Liver (tissue), 9 donors: ENCODE data around the gene MYO15B. TPM values are rescaled to one million over a fixed set of nuclear protein-coding genes. Genes with fewer than 3 reads are reported as not detected.

Experiments
- DNase-seq: peaks from one replicate; pipeline ENCODE4 v3.0.0-alpha.2; 2017; ENCODE audit warnings: low spot score
- H3K27ac ChIP-seq, 2 donors: one replicate each; pipeline ENCODE4 v1.7.0; 2013; ENCODE audit warnings: inconsistent platforms in 2 of 2, low read length in 2 of 2, control low read depth in 1 of 2, low read depth in 1 of 2, mild to moderate bottlenecking in 1 of 2
- H3K27me3 ChIP-seq, 4 donors: one replicate each; pipeline versions ENCODE4 v1.6.1 to v1.7.0; 2013; ENCODE audit warnings: low read length in 3 of 4, inconsistent platforms in 1 of 4, mild to moderate bottlenecking in 1 of 4, moderate library complexity in 1 of 4; ENCODE audit not compliant: control insufficient read depth in 4 of 4, insufficient read depth in 4 of 4
- H3K36me3 ChIP-seq, 4 donors: one replicate each; pipeline versions ENCODE4 v1.6.1 to v1.7.0; 2013; ENCODE audit warnings: low read length in 3 of 4, mild to moderate bottlenecking in 3 of 4, low read depth in 1 of 4, moderate library complexity in 1 of 4; ENCODE audit not compliant: control insufficient read depth in 4 of 4, insufficient read depth in 3 of 4
- H3K4me1 ChIP-seq, 4 donors: one replicate each; pipeline versions ENCODE4 v1.6.1 to v1.7.0; 2013; ENCODE audit warnings: low read length in 3 of 4, mild to moderate bottlenecking in 3 of 4, moderate library complexity in 1 of 4; ENCODE audit not compliant: control insufficient read depth in 4 of 4, insufficient read depth in 4 of 4
- H3K4me3 ChIP-seq, 3 donors: one replicate each; pipeline versions ENCODE4 v1.6.1 to v1.7.0; 2013; ENCODE audit warnings: low read length in 3 of 3, control low read depth in 1 of 3, low read depth in 1 of 3, mild to moderate bottlenecking in 1 of 3
- H3K9ac ChIP-seq, 2 donors: one replicate each; pipeline ENCODE4 v1.7.0; 2013; ENCODE audit warnings: low read length in 2 of 2, mild to moderate bottlenecking in 2 of 2, moderate library complexity in 2 of 2, control low read depth in 1 of 2, low read depth in 1 of 2
- H3K9me3 ChIP-seq, 4 donors: one replicate each; pipeline versions ENCODE4 v1.6.1 to v1.7.0; 2013; ENCODE audit warnings: low read length in 3 of 4; ENCODE audit not compliant: control insufficient read depth in 4 of 4
- EGR1 ChIP-seq, 2 donors: IDR thresholded peaks; 2 replicates each; pipeline ENCODE4 v1.6.1; 2016 to 2018; ENCODE audit warnings: antibody characterized with exemption in 2 of 2, low read depth in 2 of 2
- FOXA2 ChIP-seq: IDR thresholded peaks from 2 replicates; pipeline ENCODE4 v1.6.1; 2016; ENCODE audit warnings: antibody characterized with exemption
- GABPA ChIP-seq, 2 donors: IDR thresholded peaks in 1 of 2; conservative IDR thresholded peaks in 1 of 2; 2 replicates each; pipeline ENCODE4 v1.6.1; 2016; ENCODE audit warnings: antibody characterized with exemption in 2 of 2, mild to moderate bottlenecking in 1 of 2, moderate library complexity in 1 of 2
- HNF4A ChIP-seq, 2 donors: conservative IDR thresholded peaks; 2 replicates each; pipeline ENCODE4 v1.6.1; 2016; ENCODE audit warnings: antibody characterized with exemption in 2 of 2, mild to moderate bottlenecking in 2 of 2
- HNF4G ChIP-seq: IDR thresholded peaks from 2 replicates; pipeline ENCODE4 v1.6.1; 2016; ENCODE audit warnings: antibody characterized with exemption
- JUND ChIP-seq, 2 donors: IDR thresholded peaks; 2 replicates each; pipeline ENCODE4 v1.6.1; 2016; ENCODE audit warnings: antibody characterized with exemption in 2 of 2
- NR2F2 ChIP-seq: IDR thresholded peaks from 2 replicates; pipeline ENCODE4 v1.6.1; 2016; ENCODE audit warnings: antibody characterized with exemption
- RAD21 ChIP-seq, 2 donors: IDR thresholded peaks; 2 replicates each; pipeline ENCODE4 v1.6.1; 2016; ENCODE audit warnings: antibody characterized with exemption in 2 of 2, mild to moderate bottlenecking in 2 of 2
- RXRA ChIP-seq, 2 donors: IDR thresholded peaks; 2 replicates each; pipeline ENCODE4 v1.6.1; 2017 to 2018; ENCODE audit warnings: antibody characterized with exemption in 2 of 2, mild to moderate bottlenecking in 1 of 2
- SP1 ChIP-seq: IDR thresholded peaks from 2 replicates; pipeline ENCODE4 v1.6.1; 2018; ENCODE audit warnings: antibody characterized with exemption, mild to moderate bottlenecking
- TAF1 ChIP-seq: conservative IDR thresholded peaks from 2 replicates; pipeline ENCODE4 v1.6.1; 2016; ENCODE audit warnings: antibody characterized with exemption, mild to moderate bottlenecking
- YY1 ChIP-seq: IDR thresholded peaks from 2 replicates; pipeline ENCODE4 v1.6.1; 2016; ENCODE audit warnings: antibody characterized with exemption, mild to moderate bottlenecking
- WGBS: extraction: QIAGEN DNeasy Blood & Tissue Kit; methylation state at CpG from one replicate; pipeline ENCODE4 v1.1.7; 2013; 5-methylcytosine and 5-hydroxymethylcytosine counted together
- polyA plus RNA-seq, 2 donors: library from polyadenylated mRNA; stranded (reverse) in 1 of 2; unstranded in 1 of 2; fragments of 200-250 nt in 1 of 2; fragments of >200 nt in 1 of 2; fragmentation: Nextera tagmentation in 1 of 2; extraction: Ambion mirVana in 1 of 2; gene quantifications; one replicate each; pipeline versions ENCODE4 v1.2.1 to v1.2.3, GENCODE V29; 2013 to 2015
- total RNA-seq, 2 donors: library from RNA; depleted of rRNA; stranded (reverse); fragments of >200 nt; gene quantifications; one replicate each; pipeline ENCODE4 v1.2.3, GENCODE V29; 2014
- TF ChIP-seq, protein P1 (sequence below): fragments of 150-350 bp; IDR thresholded peaks from 2 replicates; pipeline ENCODE4 v1.5.1; 2017; ENCODE audit warnings: improper control_type of control experiment, low read depth, low read length; ENCODE audit not compliant: missing input control
- TF ChIP-seq, protein P2 (sequence below): IDR thresholded peaks from 2 replicates; pipeline ENCODE4 v1.6.1; 2016; ENCODE audit warnings: antibody characterized with exemption
- TF ChIP-seq, protein P3 (sequence below): IDR thresholded peaks from 2 replicates; pipeline ENCODE4 v1.6.1; 2016; ENCODE audit warnings: antibody characterized with exemption
- TF ChIP-seq, protein P4 (sequence below): IDR thresholded peaks from 2 replicates; pipeline ENCODE4 v1.6.1; 2016; ENCODE audit warnings: antibody characterized with exemption
- TF ChIP-seq, protein P5 (sequence below): IDR thresholded peaks from 2 replicates; pipeline ENCODE4 v1.6.1; 2016; ENCODE audit warnings: antibody characterized with exemption, mild to moderate bottlenecking
- donor health status: healthy.
- donor health status: healthy.
- donor health status: healthy.
- donor health status: healthy.
- donor health status: healthy.

MYO15B gene
- total and polyA plus RNA-seq, 4 donors: 13.3 to 34.4 (median 18.0) TPM

DNA sequence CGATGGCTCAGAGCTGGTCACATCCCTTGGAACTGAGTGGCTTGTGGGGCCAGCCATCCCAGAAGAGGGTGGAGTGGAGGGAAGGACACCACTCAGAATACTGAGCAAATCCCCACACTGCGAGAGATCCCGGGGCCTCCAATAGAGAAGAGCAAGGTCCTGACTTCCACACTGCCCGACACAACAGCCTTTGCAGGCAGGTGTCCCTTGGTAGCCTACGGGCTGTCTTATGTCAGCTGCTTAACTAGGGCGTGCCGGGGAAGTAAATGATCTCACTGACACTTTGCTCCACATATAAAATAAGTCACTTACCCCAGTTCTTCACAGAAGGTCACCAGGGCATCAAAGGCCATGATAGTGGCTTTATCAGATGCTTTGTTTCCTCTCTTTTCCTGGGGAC lies 63.3 kb downstream of the MYO15B start:
- WGBS: 90% methylated on average over 7 of the region's 7 CpGs
- no peak for DNase-seq
- no peak overlapping the region for H3K4me3 ChIP-seq
- peaks cover 4 to 13% (median 7%) of the 10 kb centered on the region in 4 donors for H3K4me1 ChIP-seq
- H3K9me3 ChIP-seq: no peaks in the 10 kb centered on the region
- no peak overlapping the region for H3K9ac ChIP-seq
- H3K27ac ChIP-seq: no peak overlapping the region
- H3K36me3 ChIP-seq: peaks cover 6 to 34% (median 16%) of the 10 kb centered on the region in 4 donors
- TF ChIP-seq TAF1 (no peak), RAD21 (IDR thresholded peaks at IDR 0.05) (no peak), HNF4G (no peak), FOXA2 (no peak), HNF4A (conservative IDR thresholded peaks at IDR 0.05) (no peak), NR2F2 (no peak), SP1 (no peak), JUND (IDR thresholded peaks at IDR 0.05) (no peak), RXRA (IDR thresholded peaks at IDR 0.05) (no peak), GABPA (IDR thresholded peaks at IDR 0.05 in 1 of 2, conservative IDR thresholded peaks at IDR 0.05 in 1 of 2) (no peak), EGR1 (IDR thresholded peaks at IDR 0.05; ENCODE audit: low read depth in 2 of 2) (no peak), YY1 (no peak)
- TF ChIP-seq, protein P1, sequence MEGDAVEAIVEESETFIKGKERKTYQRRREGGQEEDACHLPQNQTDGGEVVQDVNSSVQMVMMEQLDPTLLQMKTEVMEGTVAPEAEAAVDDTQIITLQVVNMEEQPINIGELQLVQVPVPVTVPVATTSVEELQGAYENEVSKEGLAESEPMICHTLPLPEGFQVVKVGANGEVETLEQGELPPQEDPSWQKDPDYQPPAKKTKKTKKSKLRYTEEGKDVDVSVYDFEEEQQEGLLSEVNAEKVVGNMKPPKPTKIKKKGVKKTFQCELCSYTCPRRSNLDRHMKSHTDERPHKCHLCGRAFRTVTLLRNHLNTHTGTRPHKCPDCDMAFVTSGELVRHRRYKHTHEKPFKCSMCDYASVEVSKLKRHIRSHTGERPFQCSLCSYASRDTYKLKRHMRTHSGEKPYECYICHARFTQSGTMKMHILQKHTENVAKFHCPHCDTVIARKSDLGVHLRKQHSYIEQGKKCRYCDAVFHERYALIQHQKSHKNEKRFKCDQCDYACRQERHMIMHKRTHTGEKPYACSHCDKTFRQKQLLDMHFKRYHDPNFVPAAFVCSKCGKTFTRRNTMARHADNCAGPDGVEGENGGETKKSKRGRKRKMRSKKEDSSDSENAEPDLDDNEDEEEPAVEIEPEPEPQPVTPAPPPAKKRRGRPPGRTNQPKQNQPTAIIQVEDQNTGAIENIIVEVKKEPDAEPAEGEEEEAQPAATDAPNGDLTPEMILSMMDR: no peak
- TF ChIP-seq, protein P2, sequence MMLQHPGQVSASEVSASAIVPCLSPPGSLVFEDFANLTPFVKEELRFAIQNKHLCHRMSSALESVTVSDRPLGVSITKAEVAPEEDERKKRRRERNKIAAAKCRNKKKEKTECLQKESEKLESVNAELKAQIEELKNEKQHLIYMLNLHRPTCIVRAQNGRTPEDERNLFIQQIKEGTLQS: no peak
- TF ChIP-seq, protein P3, sequence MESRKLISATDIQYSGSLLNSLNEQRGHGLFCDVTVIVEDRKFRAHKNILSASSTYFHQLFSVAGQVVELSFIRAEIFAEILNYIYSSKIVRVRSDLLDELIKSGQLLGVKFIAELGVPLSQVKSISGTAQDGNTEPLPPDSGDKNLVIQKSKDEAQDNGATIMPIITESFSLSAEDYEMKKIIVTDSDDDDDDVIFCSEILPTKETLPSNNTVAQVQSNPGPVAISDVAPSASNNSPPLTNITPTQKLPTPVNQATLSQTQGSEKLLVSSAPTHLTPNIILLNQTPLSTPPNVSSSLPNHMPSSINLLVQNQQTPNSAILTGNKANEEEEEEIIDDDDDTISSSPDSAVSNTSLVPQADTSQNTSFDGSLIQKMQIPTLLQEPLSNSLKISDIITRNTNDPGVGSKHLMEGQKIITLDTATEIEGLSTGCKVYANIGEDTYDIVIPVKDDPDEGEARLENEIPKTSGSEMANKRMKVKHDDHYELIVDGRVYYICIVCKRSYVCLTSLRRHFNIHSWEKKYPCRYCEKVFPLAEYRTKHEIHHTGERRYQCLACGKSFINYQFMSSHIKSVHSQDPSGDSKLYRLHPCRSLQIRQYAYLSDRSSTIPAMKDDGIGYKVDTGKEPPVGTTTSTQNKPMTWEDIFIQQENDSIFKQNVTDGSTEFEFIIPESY: no peak
- TF ChIP-seq, protein P4, sequence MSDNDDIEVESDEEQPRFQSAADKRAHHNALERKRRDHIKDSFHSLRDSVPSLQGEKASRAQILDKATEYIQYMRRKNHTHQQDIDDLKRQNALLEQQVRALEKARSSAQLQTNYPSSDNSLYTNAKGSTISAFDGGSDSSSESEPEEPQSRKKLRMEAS: no peak
- TF ChIP-seq, protein P5, sequence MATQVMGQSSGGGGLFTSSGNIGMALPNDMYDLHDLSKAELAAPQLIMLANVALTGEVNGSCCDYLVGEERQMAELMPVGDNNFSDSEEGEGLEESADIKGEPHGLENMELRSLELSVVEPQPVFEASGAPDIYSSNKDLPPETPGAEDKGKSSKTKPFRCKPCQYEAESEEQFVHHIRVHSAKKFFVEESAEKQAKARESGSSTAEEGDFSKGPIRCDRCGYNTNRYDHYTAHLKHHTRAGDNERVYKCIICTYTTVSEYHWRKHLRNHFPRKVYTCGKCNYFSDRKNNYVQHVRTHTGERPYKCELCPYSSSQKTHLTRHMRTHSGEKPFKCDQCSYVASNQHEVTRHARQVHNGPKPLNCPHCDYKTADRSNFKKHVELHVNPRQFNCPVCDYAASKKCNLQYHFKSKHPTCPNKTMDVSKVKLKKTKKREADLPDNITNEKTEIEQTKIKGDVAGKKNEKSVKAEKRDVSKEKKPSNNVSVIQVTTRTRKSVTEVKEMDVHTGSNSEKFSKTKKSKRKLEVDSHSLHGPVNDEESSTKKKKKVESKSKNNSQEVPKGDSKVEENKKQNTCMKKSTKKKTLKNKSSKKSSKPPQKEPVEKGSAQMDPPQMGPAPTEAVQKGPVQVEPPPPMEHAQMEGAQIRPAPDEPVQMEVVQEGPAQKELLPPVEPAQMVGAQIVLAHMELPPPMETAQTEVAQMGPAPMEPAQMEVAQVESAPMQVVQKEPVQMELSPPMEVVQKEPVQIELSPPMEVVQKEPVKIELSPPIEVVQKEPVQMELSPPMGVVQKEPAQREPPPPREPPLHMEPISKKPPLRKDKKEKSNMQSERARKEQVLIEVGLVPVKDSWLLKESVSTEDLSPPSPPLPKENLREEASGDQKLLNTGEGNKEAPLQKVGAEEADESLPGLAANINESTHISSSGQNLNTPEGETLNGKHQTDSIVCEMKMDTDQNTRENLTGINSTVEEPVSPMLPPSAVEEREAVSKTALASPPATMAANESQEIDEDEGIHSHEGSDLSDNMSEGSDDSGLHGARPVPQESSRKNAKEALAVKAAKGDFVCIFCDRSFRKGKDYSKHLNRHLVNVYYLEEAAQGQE: no peak
- H3K27me3 ChIP-seq: no peaks in the 10 kb centered on the region

DNA sequence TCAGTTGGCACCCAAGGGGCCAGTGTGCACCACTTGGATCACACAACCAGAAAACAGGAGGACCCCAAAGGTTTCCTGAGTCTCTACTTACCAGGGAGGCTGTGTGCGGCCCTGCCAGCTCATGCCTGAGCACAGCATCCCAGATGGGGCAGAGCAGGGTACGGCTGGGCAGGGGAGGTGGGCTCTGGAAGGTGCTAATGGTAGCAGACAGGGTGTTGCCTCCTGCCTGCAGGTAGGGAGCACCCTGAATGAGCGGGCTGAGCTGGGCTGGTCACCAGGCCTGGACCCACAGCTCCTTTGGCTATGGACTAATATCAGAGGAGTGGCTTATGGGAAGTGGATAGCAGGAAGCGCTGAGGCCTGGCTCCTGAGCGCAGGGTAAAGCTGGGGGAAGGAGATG lies 64.7 kb downstream of the MYO15B start:
- H3K9me3 ChIP-seq: no peaks in the 10 kb centered on the region
- 96% methylated on average over 5 of the region's 5 CpGs for WGBS
- H3K36me3 ChIP-seq: peaks cover 6 to 38% (median 16%) of the 10 kb centered on the region in 4 donors
- no peaks in the 10 kb centered on the region for H3K4me1 ChIP-seq
- DNase-seq: no peak
- H3K27me3 ChIP-seq: no peaks in the 10 kb centered on the region
- H3K9ac ChIP-seq: no peak overlapping the region
- no peak overlapping the region for H3K4me3 ChIP-seq
- no peak overlapping the region for H3K27ac ChIP-seq
- TF ChIP-seq, protein P2: no peak
- TF ChIP-seq, protein P4: no peak
- TF ChIP-seq, protein P5: no peak
- TF ChIP-seq NR2F2 (no peak), FOXA2 (no peak), GABPA (IDR thresholded peaks at IDR 0.05 in 1 of 2, conservative IDR thresholded peaks at IDR 0.05 in 1 of 2) (no peak)
- TF ChIP-seq, protein P1: no peak
